Neuronal stem cell (in vitro differentiated cells): ENCODE measurements around the gene CR1L.
"Not testable (repeated sequence)": the region's sequence is repeated elsewhere in the genome, so short reads cannot be mapped to it uniquely, and the experiment has no call there.

ENCODE experiments used
- DNase-seq: peaks from one replicate; pipeline ENCODE4 v3.0.0-alpha.2; 2013; ENCODE audit warnings: low spot score
- H2AFZ ChIP-seq: one replicate; pipeline ENCODE4 v1.6.1; 2013; ENCODE audit warnings: mild to moderate bottlenecking, low read length, inconsistent platforms
- H2AK5ac ChIP-seq: 2 replicates; pipeline ENCODE4 v1.6.1; 2013; ENCODE audit warnings: low read depth, mild to moderate bottlenecking, inconsistent platforms, low read length, moderate library complexity, mixed read lengths
- H2BK120ac ChIP-seq: 2 replicates; pipeline ENCODE4 v1.6.1; 2013; ENCODE audit warnings: low read depth, mild to moderate bottlenecking, inconsistent platforms, low read length, moderate library complexity, mixed read lengths
- H2BK12ac ChIP-seq: one replicate; pipeline ENCODE4 v1.6.1; 2013; ENCODE audit warnings: low read length, inconsistent platforms
- H2BK15ac ChIP-seq: 2 replicates; pipeline ENCODE4 v1.6.1; 2013; ENCODE audit warnings: mild to moderate bottlenecking, low read length, inconsistent platforms, mixed read lengths
- H2BK5ac ChIP-seq: one replicate; pipeline ENCODE4 v1.6.1; 2013; ENCODE audit warnings: inconsistent platforms, mild to moderate bottlenecking, low read length, moderate library complexity
- H3K14ac ChIP-seq: one replicate; pipeline ENCODE4 v1.6.1; 2013; ENCODE audit warnings: low read length, inconsistent platforms
- H3K18ac ChIP-seq: 2 replicates; pipeline ENCODE4 v1.6.1; 2013; ENCODE audit warnings: low read length, inconsistent platforms
- H3K23ac ChIP-seq: 2 replicates; pipeline ENCODE4 v1.6.1; 2013; ENCODE audit warnings: low read depth, mild to moderate bottlenecking, mixed read lengths, low read length, inconsistent platforms; ENCODE audit not compliant: poor library complexity
- H3K27ac ChIP-seq: replicated peaks from 3 replicates; pipeline ENCODE4 v1.5.1; 2013; ENCODE audit warnings: low read length, inconsistent platforms
- H3K27me3 ChIP-seq, 3 experiments: 2 replicates each; pipeline ENCODE4 v1.6.1; 2013; ENCODE audit warnings: low read length in 3 of 3, mild to moderate bottlenecking in 2 of 3, inconsistent platforms in 1 of 3, low read depth in 1 of 3, mixed read lengths in 1 of 3, moderate library complexity in 1 of 3; ENCODE audit not compliant: control insufficient read depth in 3 of 3, insufficient read depth in 3 of 3
- H3K36me3 ChIP-seq, 2 donors: replicated peaks in 1 of 2; 2 replicates each; pipeline ENCODE4 v1.6.1; 2013; ENCODE audit warnings: low read length in 2 of 2; ENCODE audit not compliant: control insufficient read depth in 2 of 2, insufficient read depth in 2 of 2
- H3K4ac ChIP-seq: 2 replicates; pipeline ENCODE4 v1.6.1; 2013; ENCODE audit warnings: inconsistent platforms, mild to moderate bottlenecking, low read length, moderate library complexity
- H3K4me1 ChIP-seq, 2 donors: 1 replicate in 1 of 2; 2 replicates in 1 of 2; pipeline ENCODE4 v1.6.1; 2013; ENCODE audit warnings: low read length in 2 of 2, low read depth in 1 of 2; ENCODE audit not compliant: control insufficient read depth in 2 of 2, insufficient read depth in 1 of 2
- H3K4me2 ChIP-seq: one replicate; pipeline ENCODE4 v1.6.1; 2013; ENCODE audit warnings: mild to moderate bottlenecking, low read length, inconsistent platforms; ENCODE audit not compliant: insufficient read depth, poor library complexity, severe bottlenecking
- H3K4me3 ChIP-seq, 2 donors: 2 replicates each; pipeline ENCODE4 v1.5.1; 2013; ENCODE audit warnings: low read length in 2 of 2, mild to moderate bottlenecking in 2 of 2, inconsistent platforms in 1 of 2, moderate library complexity in 1 of 2
- H3K79me1 ChIP-seq: one replicate; pipeline ENCODE4 v1.6.1; 2013; ENCODE audit warnings: low read depth, mild to moderate bottlenecking, inconsistent platforms, low read length, moderate library complexity
- H3K9ac ChIP-seq: one replicate; pipeline ENCODE4 v1.6.1; 2013; ENCODE audit warnings: mild to moderate bottlenecking, low read depth, low read length, inconsistent platforms; ENCODE audit not compliant: poor library complexity
- H3K9me3 ChIP-seq, 2 donors: replicated peaks in 1 of 2; 2 replicates each; pipeline versions ENCODE3 to v1.6.1; 2013; ENCODE audit warnings: low read length in 2 of 2, mild to moderate bottlenecking in 2 of 2, inconsistent platforms in 1 of 2, low read depth in 1 of 2, mixed read lengths in 1 of 2, moderate library complexity in 1 of 2; ENCODE audit not compliant: control insufficient read depth in 2 of 2, insufficient read depth in 1 of 2
- H4K8ac ChIP-seq: one replicate; pipeline ENCODE4 v1.6.1; 2013; ENCODE audit warnings: low read depth, mild to moderate bottlenecking, inconsistent platforms, low read length, moderate library complexity
- H4K91ac ChIP-seq: one replicate; pipeline ENCODE4 v1.6.1; 2013; ENCODE audit warnings: low read length, low read depth, mild to moderate bottlenecking, inconsistent platforms; ENCODE audit not compliant: poor library complexity
- WGBS, 2 donors: extraction: QIAGEN DNeasy Blood & Tissue Kit; methylation state at CpG; one replicate each; pipeline ENCODE4 v1.1.7; 2013; ENCODE audit warnings: missing lambda C conversion rate in 2 of 2, mixed read lengths in 1 of 2; ENCODE audit not compliant: insufficient read length in 2 of 2, insufficient replicate concordance in 1 of 2; ENCODE audit errors: extremely low coverage in 2 of 2; 5-methylcytosine and 5-hydroxymethylcytosine counted together

CR1L gene

GRCh38 chr1:207682872-207683434, 38.0 kb downstream of the CR1L start:
- not testable (repeated sequence) for H3K4me1 ChIP-seq, H3K27ac ChIP-seq, H2AK5ac ChIP-seq, H2BK120ac ChIP-seq, DNase-seq, H3K9ac ChIP-seq, H4K8ac ChIP-seq, H3K9me3 ChIP-seq, H3K4ac ChIP-seq, H3K4me2 ChIP-seq, H2AFZ ChIP-seq, H2BK5ac ChIP-seq, H3K14ac ChIP-seq, H3K27me3 ChIP-seq, H3K79me1 ChIP-seq, H3K4me3 ChIP-seq, H3K23ac ChIP-seq, H3K18ac ChIP-seq, H3K36me3 ChIP-seq, H2BK12ac ChIP-seq, H4K91ac ChIP-seq, H2BK15ac ChIP-seq
- WGBS, 2 donors = no CpG with 5 or more reads among the region's 6 CpGs

GRCh38 chr1:207690551-207690950, 45.6 kb downstream of the CR1L start:
- H2BK5ac ChIP-seq, H4K8ac ChIP-seq, H4K91ac ChIP-seq, H2BK120ac ChIP-seq, H3K9ac ChIP-seq, H2BK15ac ChIP-seq, H3K4me1 ChIP-seq, H3K36me3 ChIP-seq, H3K23ac ChIP-seq, H3K27ac ChIP-seq, H2BK12ac ChIP-seq, H3K9me3 ChIP-seq, H3K4ac ChIP-seq, H2AK5ac ChIP-seq, DNase-seq, H3K14ac ChIP-seq, H2AFZ ChIP-seq, H3K79me1 ChIP-seq, H3K4me3 ChIP-seq, H3K27me3 ChIP-seq, H3K18ac ChIP-seq, H3K4me2 ChIP-seq: not testable (repeated sequence)
- no CpG with 5 or more reads among the region's 4 CpGs for WGBS, 2 donors

- Histone ChIP-seq H2AK5ac (no peak overlapping the region), H3K14ac (no peak overlapping the region), H3K4me1 (no peaks in the 10 kb centered on the region), H2BK5ac (no peak overlapping the region), H2BK15ac (no peak overlapping the region), H3K36me3 (no peaks in the 10 kb centered on the region), H3K27me3 (peaks cover 0 to 3% (median 0%) of the 10 kb centered on the region in 3 experiments), H3K23ac (no peak overlapping the region), H4K91ac (no peak overlapping the region), H3K9ac (no peak overlapping the region), H3K4ac (no peak overlapping the region), H3K79me1 (no peaks in the 10 kb centered on the region), H3K27ac (no peak overlapping the region), H3K4me2 (no peak overlapping the region), H3K9me3 (no peaks in the 10 kb centered on the region), H2AFZ (no peak overlapping the region), H3K18ac (no peak overlapping the region), H3K4me3 (no peak overlapping the region), H4K8ac (no peak overlapping the region), H2BK12ac (no peak overlapping the region), H2BK120ac (no peak overlapping the region)
- no peak for DNase-seq
Measured at GRCh38 chr1:207691010-207691409, 46.1 kb downstream of the CR1L start.

GRCh38 chr1:207691841-207692240, 46.9 kb downstream of the CR1L start:
- H2BK12ac ChIP-seq = no peak overlapping the region
- no peak overlapping the region for H3K4me3 ChIP-seq
- H2AFZ ChIP-seq = no peak overlapping the region
- no CpG with 5 or more reads among the region's 11 CpGs for WGBS, 2 donors
- no peak overlapping the region for H4K8ac ChIP-seq
- H2AK5ac ChIP-seq = no peak overlapping the region
- no peaks in the 10 kb centered on the region for H3K79me1 ChIP-seq
- no peak overlapping the region for H2BK120ac ChIP-seq
- no peak overlapping the region for H4K91ac ChIP-seq
- H3K9me3 ChIP-seq = no peaks in the 10 kb centered on the region
- no peak overlapping the region for H3K18ac ChIP-seq
- no peaks in the 10 kb centered on the region for H3K4me1 ChIP-seq
- H3K4ac ChIP-seq = no peak overlapping the region
- H3K9ac ChIP-seq = no peak overlapping the region
- no peak overlapping the region for H3K23ac ChIP-seq
- H2BK5ac ChIP-seq = no peak overlapping the region
- no peak overlapping the region for H3K27ac ChIP-seq
- H3K4me2 ChIP-seq = no peak overlapping the region
- H2BK15ac ChIP-seq = no peak overlapping the region
- no peak overlapping the region for H3K14ac ChIP-seq
- DNase-seq = no peak
- peaks cover 0 to 3% (median 0%) of the 10 kb centered on the region in 3 experiments for H3K27me3 ChIP-seq
- no peaks in the 10 kb centered on the region for H3K36me3 ChIP-seq
